HTERT RPE-1 (cell line): Measurements from ENCODE around the gene TMEM154.

ENCODE experiments used
- in situ Hi-C: fragments of 300-500 bp; cut with MboI; formaldehyde crosslinking; loops from 4 replicates; pipeline ENCODE4 v1.14.3; 2020; ENCODE audit warnings: low sequenced_read_pairs

The TMEM154 gene

GRCh38 chr4:152598454-152598853, 81.3 kb downstream of the TMEM154 start:
- in situ Hi-C loops: no loop called here

DNA sequence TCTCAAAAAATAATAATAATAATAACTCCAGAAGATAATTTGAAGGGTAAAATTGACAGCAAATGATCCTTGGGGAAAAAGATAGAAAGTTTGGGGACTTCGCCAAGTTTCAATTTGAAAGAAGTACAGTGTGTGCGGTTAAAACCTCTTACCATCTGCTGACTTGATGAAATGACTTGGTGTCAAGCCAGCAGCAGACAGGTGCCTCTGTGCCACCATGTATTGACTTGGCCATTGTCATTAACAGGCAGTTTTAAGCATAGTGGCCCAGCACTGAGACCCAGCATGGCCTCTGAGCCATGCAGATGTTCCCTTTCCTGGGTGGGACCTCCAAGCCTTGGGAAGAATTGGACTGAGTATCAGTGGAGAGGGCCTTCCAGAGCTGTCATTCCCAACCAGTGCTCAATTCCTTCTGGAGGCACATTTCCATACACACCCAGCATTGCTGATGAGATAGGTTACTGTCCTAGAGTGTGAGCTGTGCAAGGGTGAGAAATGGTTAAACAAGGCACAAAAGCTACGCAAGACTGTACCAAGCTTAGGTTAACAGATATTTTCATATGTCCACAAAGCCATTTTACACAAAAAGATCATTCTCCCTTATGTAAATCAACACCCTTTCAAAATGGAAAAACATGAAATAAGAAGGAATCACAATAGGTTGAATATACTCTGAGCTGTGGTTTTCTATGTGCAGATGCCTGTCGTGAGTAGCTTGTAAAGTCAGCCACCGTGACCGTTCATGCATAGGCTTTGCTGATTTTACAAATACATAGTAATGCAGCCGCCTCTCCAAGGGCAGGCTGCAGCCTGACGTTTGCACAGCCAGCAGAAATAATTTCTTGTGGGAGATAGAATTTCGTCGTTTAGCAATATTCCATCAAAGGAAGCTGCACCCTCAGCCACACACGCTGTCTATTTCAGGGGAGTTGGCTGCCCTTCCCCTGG, 84.5 kb downstream of the TMEM154 start:
- in situ Hi-C loops: no loop called here

DNA sequence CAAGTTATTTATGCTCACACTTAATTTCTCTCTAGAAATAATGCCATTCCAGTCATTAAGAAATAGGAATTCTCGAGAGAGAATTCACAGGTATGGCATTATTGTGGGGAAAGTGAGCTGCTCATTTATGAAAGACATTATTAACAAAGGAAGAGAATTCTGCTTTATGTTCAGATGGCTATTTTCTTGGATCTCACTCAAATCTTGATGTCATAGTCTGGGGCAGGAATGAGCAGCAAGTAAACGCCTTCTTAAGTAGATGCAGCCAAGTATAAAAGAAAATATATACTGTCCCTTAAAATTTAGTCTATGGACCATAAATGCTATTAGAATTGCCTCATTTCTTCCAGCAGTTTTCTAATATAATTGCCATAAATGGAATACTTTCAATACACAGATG, 85.7 kb downstream of the TMEM154 start:
- in situ Hi-C loops: no loop called here

- in situ Hi-C loops: no loop called here
Observed at GRCh38 chr4:152591876-152592275, 87.9 kb downstream of the TMEM154 start.

- in situ Hi-C loops: no loop called here
Observed at GRCh38 chr4:152591396-152591795, 88.4 kb downstream of the TMEM154 start.

DNA sequence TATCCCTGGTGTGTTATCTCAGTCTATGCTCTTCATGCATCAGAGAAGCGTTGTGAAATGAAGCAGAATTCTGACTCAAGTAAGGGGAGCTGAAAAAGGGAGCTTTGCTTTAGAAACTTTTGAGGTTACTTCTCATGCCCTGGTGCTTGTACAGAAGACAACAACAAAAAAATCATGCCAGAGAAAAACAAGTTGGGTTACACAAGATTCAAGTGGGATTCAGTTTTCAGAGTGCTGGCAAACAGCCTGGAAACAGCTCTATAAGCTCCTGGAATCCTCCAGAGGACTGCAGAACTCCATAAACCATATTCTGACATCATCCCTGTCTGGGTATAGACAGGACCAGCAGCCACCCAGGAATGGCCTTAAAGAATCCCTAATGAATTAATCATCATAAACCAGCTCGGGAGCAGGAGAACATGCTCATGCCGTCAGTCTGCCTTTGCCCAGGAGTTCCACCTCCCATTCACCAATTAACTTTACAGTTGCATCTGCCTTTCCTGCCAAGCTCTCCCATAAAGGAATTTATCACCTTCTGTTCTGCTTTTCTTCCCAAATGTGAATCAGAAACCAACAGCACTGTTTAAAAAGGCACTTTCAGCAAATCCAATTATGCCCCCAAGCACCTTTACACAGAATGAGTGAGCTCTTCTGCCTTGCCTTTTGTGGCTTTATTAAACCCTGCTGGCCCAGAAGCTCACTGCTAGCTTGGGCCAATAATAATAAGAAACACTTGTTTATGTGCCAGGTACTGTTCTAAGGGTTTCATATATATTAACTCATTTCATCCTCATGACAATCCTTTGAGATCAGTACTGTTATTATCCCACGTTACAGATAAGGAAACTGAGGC, 89.4 kb downstream of the TMEM154 start:
- in situ Hi-C loops: no loop called here

GRCh38 chr4:152588869-152589268, 90.9 kb downstream of the TMEM154 start:
- in situ Hi-C loops: no loop called here

DNA sequence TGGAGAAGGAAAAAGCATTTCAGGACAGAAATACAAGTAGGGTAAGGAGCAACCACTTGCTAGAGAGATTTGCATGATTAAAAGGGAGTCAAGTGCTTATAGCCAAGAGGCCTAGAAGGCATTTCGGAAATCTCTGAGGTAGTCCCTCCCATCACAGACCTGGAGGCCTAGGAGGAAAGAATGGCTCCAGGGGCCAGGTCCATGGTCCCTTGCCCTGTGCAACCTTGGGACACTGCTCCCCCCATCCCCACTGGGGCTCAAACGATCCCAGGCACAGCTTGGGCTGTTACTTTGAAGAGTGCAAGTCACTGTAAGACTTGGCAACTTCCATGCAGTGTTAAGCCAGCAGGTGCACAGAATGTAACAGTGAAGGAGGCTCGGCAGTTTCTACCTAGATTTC, 92.7 kb downstream of the TMEM154 start:
- in situ Hi-C loops: no loop called here

DNA sequence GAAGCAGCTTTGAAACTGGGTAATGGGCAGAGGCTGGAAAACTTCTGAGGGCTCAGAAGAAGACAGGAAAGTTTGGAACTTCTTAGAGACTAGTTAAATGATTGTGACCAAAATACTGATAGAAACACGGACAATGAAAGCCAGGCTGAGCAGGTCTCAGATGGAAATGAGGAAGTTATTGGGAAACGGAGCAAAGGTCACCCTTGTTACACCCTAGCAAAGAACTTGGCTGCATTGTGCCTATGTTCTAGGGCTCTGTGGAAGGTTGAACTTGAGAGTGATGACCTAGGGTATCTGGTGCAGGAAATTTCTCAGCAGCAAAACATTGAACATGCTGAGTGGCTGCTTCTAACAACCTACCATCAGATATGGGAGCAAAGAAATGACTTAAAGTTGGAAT, 93.1 kb downstream of the TMEM154 start:
- in situ Hi-C loops: no loop called here

GRCh38 chr4:152585023-152585441, 94.8 kb downstream of the TMEM154 start:
- in situ Hi-C loops: no loop called here

GRCh38 chr4:152581536-152582160, 98.1 kb downstream of the TMEM154 start:
- in situ Hi-C loops: no loop called here

DNA sequence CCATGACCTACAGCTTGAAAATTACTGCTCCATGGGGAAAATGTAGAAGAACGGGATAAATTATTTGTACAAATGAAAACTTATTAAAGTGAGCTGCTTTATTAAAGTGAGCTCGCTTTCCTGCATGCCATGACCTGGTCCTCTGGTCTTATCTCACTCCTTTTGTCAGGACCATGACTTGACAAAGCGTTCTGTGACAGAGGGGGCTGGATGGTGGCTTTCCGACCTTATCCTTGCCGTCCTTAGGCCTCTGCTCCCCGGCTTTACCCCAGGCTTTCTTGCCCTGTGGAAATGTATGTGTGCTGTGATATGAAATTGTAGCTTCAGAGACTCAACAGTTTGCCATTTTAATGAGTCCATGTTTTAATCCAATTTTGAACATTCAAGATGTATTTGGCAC, 99.9 kb downstream of the TMEM154 start:
- in situ Hi-C loops: no loop called here

GRCh38 chr4:152579107-152579764, 100.6 kb downstream of the TMEM154 start:
- in situ Hi-C loops: no loop called here

DNA sequence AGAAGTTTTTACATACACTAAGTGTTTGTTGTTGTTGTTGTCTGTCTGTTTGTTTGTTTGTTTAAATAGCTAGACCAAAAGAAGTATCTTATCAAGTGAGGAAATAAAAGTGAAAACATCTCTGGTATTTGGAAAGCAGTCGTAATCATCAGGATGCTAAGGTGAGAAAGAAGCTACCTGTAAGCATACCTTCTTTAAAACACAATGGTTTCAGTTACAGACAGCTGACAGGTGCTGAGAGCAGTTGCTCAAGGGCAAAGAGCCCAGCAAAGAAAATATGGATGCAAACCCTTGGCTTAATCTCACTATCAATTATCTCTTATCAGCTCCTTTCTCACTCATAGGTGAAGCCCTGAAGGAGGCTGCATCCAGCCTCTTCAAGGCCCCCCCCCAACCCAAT, 101.1 kb downstream of the TMEM154 start:
- in situ Hi-C loops: no loop called here

GRCh38 chr4:152577708-152578396, 101.9 kb downstream of the TMEM154 start:
- in situ Hi-C loops: no loop called here

DNA sequence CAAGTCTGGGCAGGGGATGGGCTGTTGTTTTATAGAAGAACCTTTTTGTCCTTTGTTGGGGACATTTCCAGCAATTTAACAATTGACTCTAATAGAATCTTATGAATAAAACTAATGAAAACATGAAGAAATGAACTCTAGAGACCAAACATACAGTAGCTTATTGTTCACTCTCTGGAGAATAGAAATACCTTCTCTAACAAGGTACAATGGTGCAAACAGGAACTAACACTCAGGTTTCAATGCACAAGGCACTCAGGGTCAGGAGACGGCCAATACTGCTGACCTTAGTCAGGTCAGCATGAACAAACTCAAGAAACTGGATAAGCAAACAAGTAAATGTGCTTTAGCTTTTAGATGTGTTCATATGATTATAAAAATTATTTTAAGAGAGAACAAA, 104.3 kb downstream of the TMEM154 start:
- in situ Hi-C loops: no loop called here

GRCh38 chr4:152573861-152574260, 105.9 kb downstream of the TMEM154 start:
- in situ Hi-C loops: no loop called here

DNA sequence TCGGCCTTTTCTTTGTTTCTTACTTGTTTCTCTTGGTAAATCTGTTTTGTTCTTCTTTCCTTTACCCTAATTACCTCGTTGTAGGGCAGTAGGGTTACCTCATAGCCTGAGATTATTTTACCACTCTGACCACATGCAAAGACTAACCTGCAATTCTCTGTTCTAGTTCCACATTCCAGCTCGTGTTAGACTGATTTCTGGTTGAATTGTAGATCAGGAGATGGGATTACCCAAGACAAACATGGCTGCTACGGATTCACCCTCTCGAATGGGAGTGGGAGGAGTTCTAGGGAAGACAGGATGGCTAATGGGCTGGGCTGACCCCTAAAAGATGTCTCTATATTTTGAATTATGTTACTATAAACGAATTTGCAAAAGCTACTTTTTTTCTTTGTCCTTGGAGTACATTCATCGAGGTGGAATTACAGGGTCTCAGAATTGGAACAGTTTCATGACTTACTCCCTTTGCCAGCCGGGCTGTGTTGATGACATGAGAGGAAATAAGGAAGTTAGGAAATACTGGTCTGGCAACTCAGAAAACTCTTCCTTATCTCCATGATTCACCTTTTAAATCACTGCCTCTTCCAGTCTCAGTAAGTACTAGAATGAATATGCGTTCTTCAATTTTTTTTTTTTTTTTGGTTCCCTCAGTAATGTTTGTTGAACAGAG, 107.2 kb downstream of the TMEM154 start:
- in situ Hi-C loops: no loop called here

GRCh38 chr4:152571770-152572169, 108.0 kb downstream of the TMEM154 start:
- in situ Hi-C loops: no loop called here

GRCh38 chr4:152571296-152571695, 108.5 kb downstream of the TMEM154 start:
- in situ Hi-C loops: no loop called here
